HG03095 (cell line): ENCODE measurements around the gene ICAM5.

Experiments used
- ATAC-seq: cut with Tn5 transposase; IDR thresholded peaks from one replicate; pipeline ENCODE4 v1.9.1; 2021; ENCODE audit warnings: moderate library complexity; ENCODE audit not compliant: unreplicated experiment

The ICAM5 gene

GRCh38 chr19:10291554-10292205, 1.9 kb downstream of the ICAM5 start:
- ATAC-seq: no peak

- ATAC-seq: peak; percentile 47
These were observed 2.5 kb downstream of the ICAM5 start for GRCh38 chr19:10292206-10292788.

- ATAC-seq: no peak
These were observed 3.3 kb downstream of the ICAM5 start for GRCh38 chr19:10292789-10293636.

GRCh38 chr19:10293637-10294367, 4.0 kb downstream of the ICAM5 start:
- no peak for ATAC-seq

GRCh38 chr19:10294368-10294697, 4.6 kb downstream of the ICAM5 start:
- no peak for ATAC-seq

GRCh38 chr19:10295305-10295846, 5.6 kb downstream of the ICAM5 start:
- no peak for ATAC-seq

GRCh38 chr19:10295847-10296591, 6.3 kb downstream of the ICAM5 start:
- no peak for ATAC-seq

- no peak for ATAC-seq
These were observed 10.1 kb downstream of the ICAM5 start for GRCh38 chr19:10299545-10300458.

- ATAC-seq: no peak
These were observed 15.5 kb downstream of the ICAM5 start for GRCh38 chr19:10305139-10305806.

GRCh38 chr19:10306327-10306726, 16.6 kb downstream of the ICAM5 start:
- ATAC-seq: no peak

- no peak for ATAC-seq
These were observed 19.7 kb downstream of the ICAM5 start, which contains the start of gene ZGLP1 for GRCh38 chr19:10309423-10309822. Gene ZGLP1 (minus strand): TSS chr19:10309815.

GRCh38 chr19:10315335-10316214, 25.8 kb downstream of the ICAM5 start, which contains the start of gene FDX2:
Gene FDX2 (minus strand): TSS chr19:10316015. CDS start chr19:10315996, 19 bp downstream.
- ATAC-seq: no peak

- no peak for ATAC-seq
These were observed 26.7 kb downstream of the ICAM5 start for GRCh38 chr19:10316229-10317044.

- ATAC-seq: no peak
These were observed 27.5 kb downstream of the ICAM5 start for GRCh38 chr19:10317045-10317856.

- no peak for ATAC-seq
These were observed 28.2 kb downstream of the ICAM5 start for GRCh38 chr19:10317857-10318462.
